Right lung (tissue), 5 donors: Measurements from ENCODE around the gene SIX1. TPM values are rescaled to one million over a fixed set of nuclear protein-coding genes. Genes with fewer than 3 reads are reported as not detected.

Experiments
- DNase-seq, 2 donors: peaks; one replicate each; pipeline ENCODE4 v3.0.0-alpha.2; 2013
- polyA plus RNA-seq, 5 donors: library from polyadenylated mRNA; unstranded; fragments of 120-200 nt; gene quantifications; one replicate each; pipeline versions ENCODE4 v1.2.1 to v1.2.3, GENCODE V29; 2013; ENCODE audit warnings: inconsistent platforms in 1 of 5, low replicate concordance in 1 of 5; ENCODE audit not compliant: insufficient read length in 5 of 5, insufficient read depth in 1 of 5

SIX1 gene
- polyA plus RNA-seq, 5 donors = 0.81 to 4.2 (median 0.99) TPM

DNA sequence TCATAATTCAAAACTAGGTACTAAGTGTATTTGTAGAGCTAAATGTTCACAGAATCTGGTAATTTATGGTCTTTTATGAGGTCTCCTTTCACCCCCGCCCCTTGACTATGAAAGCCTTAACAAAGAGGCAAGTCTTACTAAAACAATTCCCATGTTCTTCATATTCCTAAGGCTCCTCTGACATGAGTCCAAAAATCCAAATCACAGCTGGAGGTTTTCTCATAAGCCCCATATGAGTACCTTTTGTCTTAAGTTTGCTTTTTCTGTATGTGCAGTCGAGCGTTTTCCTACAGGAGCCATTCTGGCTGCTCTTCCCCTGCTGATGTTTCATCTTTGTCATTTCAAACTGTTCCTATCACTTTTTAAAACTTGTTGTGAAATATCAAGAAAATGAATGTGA lies 55.2 kb downstream of the SIX1 start:
- DNase-seq = no peak

Other genes with a start within 250 kb of the SIX1 start
- 1 to 10 TPM; 1.4 to 3.4 (median 2.2) TPM for gene C14orf39, start 163.4 kb downstream of the SIX1 start, polyA plus RNA-seq
- gene SIX6, start 140.3 kb downstream of the SIX1 start, polyA plus RNA-seq = not detected
- 1 to 10 TPM; 4.7 to 6.8 (median 5.8) TPM for gene SIX4, start 74.9 kb upstream of the SIX1 start, polyA plus RNA-seq
- 10 to 100 TPM; 34.7 to 44.6 (median 39.9) TPM for gene MNAT1, start 85.3 kb upstream of the SIX1 start, polyA plus RNA-seq